Measurements from ENCODE around the gene AQP12A. TPM values are rescaled to one million over a fixed set of nuclear protein-coding genes. Genes with fewer than 3 reads are reported as not detected.

The AQP12A gene
- total RNA-seq, 1 donor from 2014 or later = not detected

GRCh38 chr2:240737512-240737911 is 45.8 kb downstream of the AQP12A start:
- no peaks in the 10 kb centered on the region for H3K36me3 ChIP-seq
- no peak overlapping the region for H3K27ac ChIP-seq
- no peak for DNase-seq
- H3K4me3 ChIP-seq = no peak overlapping the region
- intact Hi-C loops (cut with DNase I) = no loop called here
- no peaks in the 10 kb centered on the region for H3K4me1 ChIP-seq
- TF ChIP-seq, protein P1, sequence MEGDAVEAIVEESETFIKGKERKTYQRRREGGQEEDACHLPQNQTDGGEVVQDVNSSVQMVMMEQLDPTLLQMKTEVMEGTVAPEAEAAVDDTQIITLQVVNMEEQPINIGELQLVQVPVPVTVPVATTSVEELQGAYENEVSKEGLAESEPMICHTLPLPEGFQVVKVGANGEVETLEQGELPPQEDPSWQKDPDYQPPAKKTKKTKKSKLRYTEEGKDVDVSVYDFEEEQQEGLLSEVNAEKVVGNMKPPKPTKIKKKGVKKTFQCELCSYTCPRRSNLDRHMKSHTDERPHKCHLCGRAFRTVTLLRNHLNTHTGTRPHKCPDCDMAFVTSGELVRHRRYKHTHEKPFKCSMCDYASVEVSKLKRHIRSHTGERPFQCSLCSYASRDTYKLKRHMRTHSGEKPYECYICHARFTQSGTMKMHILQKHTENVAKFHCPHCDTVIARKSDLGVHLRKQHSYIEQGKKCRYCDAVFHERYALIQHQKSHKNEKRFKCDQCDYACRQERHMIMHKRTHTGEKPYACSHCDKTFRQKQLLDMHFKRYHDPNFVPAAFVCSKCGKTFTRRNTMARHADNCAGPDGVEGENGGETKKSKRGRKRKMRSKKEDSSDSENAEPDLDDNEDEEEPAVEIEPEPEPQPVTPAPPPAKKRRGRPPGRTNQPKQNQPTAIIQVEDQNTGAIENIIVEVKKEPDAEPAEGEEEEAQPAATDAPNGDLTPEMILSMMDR (IDR thresholded peaks at IDR 0.05) = no peak
- no peaks in the 10 kb centered on the region for H3K27me3 ChIP-seq
- ATAC-seq = no peak
- H3K9me3 ChIP-seq = no peaks in the 10 kb centered on the region

GRCh38 chr2:240737958-240738357 is 46.3 kb downstream of the AQP12A start:
- Histone ChIP-seq H3K27me3 (no peaks in the 10 kb centered on the region), H3K36me3 (no peaks in the 10 kb centered on the region), H3K4me1 (no peaks in the 10 kb centered on the region), H3K9me3 (no peaks in the 10 kb centered on the region), H3K27ac (no peak overlapping the region), H3K4me3 (no peak overlapping the region)
- intact Hi-C loops (cut with DNase I) = no loop called here
- no peak for DNase-seq
- TF ChIP-seq, protein P1 (IDR thresholded peaks at IDR 0.05) = no peak
- ATAC-seq = no peak

- H3K27me3 ChIP-seq = no peaks in the 10 kb centered on the region
- ATAC-seq = no peak
- intact Hi-C loops (cut with DNase I) = no loop called here
- no peak overlapping the region for H3K4me3 ChIP-seq
- TF ChIP-seq, protein P1 (IDR thresholded peaks at IDR 0.05) = no peak
- DNase-seq = no peak
- H3K4me1 ChIP-seq = no peaks in the 10 kb centered on the region
- H3K9me3 ChIP-seq = no peaks in the 10 kb centered on the region
- no peak overlapping the region for H3K27ac ChIP-seq
- no peaks in the 10 kb centered on the region for H3K36me3 ChIP-seq
These were observed 48.1 kb downstream of the AQP12A start for GRCh38 chr2:240739797-240740196.

GRCh38 chr2:240741091-240741490 is 49.4 kb downstream of the AQP12A start:
- Histone ChIP-seq H3K27me3 (no peaks in the 10 kb centered on the region), H3K4me1 (no peaks in the 10 kb centered on the region), H3K27ac (no peak overlapping the region), H3K9me3 (no peaks in the 10 kb centered on the region), H3K4me3 (no peak overlapping the region), H3K36me3 (no peaks in the 10 kb centered on the region)
- no peak for ATAC-seq
- no peak for DNase-seq
- intact Hi-C loops (cut with DNase I) = no loop called here
- TF ChIP-seq, protein P1 (IDR thresholded peaks at IDR 0.05) = no peak

GRCh38 chr2:240742602-240743095 is 51.0 kb downstream of the AQP12A start:
- no peaks in the 10 kb centered on the region for H3K27me3 ChIP-seq
- intact Hi-C loops (cut with DNase I) = no loop called here
- TF ChIP-seq, protein P1 (IDR thresholded peaks at IDR 0.05) = no peak
- DNase-seq = no peak
- H3K27ac ChIP-seq = no peak overlapping the region
- no peaks in the 10 kb centered on the region for H3K4me1 ChIP-seq
- no peak for ATAC-seq
- no peak overlapping the region for H3K4me3 ChIP-seq
- no peaks in the 10 kb centered on the region for H3K9me3 ChIP-seq
- H3K36me3 ChIP-seq = no peaks in the 10 kb centered on the region

GRCh38 chr2:240745456-240745855 is 53.8 kb downstream of the AQP12A start:
- intact Hi-C loops (cut with DNase I) = no loop called here
- no peaks in the 10 kb centered on the region for H3K36me3 ChIP-seq
- TF ChIP-seq, protein P1 (IDR thresholded peaks at IDR 0.05) = no peak
- H3K27ac ChIP-seq = no peak overlapping the region
- H3K9me3 ChIP-seq = no peaks in the 10 kb centered on the region
- ATAC-seq (no peak), DNase-seq (no peak)
- no peaks in the 10 kb centered on the region for H3K4me1 ChIP-seq
- H3K27me3 ChIP-seq = no peaks in the 10 kb centered on the region
- no peak overlapping the region for H3K4me3 ChIP-seq

Measured in upper lobe of right lung (tissue), 1 donor.